HG03175 (cell line): Measurements from ENCODE around the gene PADI2.
A peak's percentile ranks its signal among the peaks of the same experiment; 100 is the strongest.

Source experiments
- ATAC-seq: cut with Tn5 transposase; IDR thresholded peaks from one replicate; pipeline ENCODE4 v1.9.1; 2021; ENCODE audit warnings: mild to moderate bottlenecking, moderate library complexity; ENCODE audit not compliant: unreplicated experiment

The PADI2 gene

GRCh38 chr1:17059391-17060305 is 59.6 kb downstream of the PADI2 start:
- peak; percentile 78 for ATAC-seq

GRCh38 chr1:17056551-17056950 is 62.7 kb downstream of the PADI2 start:
- no peak for ATAC-seq

GRCh38 chr1:17055801-17056200 is 63.5 kb downstream of the PADI2 start:
- no peak for ATAC-seq

- ATAC-seq: peak; percentile 98
These were observed 65.4 kb downstream of the PADI2 start, which contains the start of gene SDHB for GRCh38 chr1:17053685-17054410. SDHB (minus strand) TSS chr1:17054032; CDS start chr1:17054019, 13 bp downstream.

- ATAC-seq: no peak
These were observed 66.1 kb downstream of the PADI2 start for GRCh38 chr1:17053086-17053684.

- no peak for ATAC-seq
These were observed 66.6 kb downstream of the PADI2 start for GRCh38 chr1:17052641-17053040.

GRCh38 chr1:17052038-17052437 is 67.2 kb downstream of the PADI2 start:
- no peak for ATAC-seq

- ATAC-seq: no peak
These were observed 71.3 kb downstream of the PADI2 start for GRCh38 chr1:17047924-17048323.

GRCh38 chr1:17046334-17046657 is 73.0 kb downstream of the PADI2 start:
- ATAC-seq: no peak

- no peak for ATAC-seq
These were observed 73.5 kb downstream of the PADI2 start for GRCh38 chr1:17045634-17046333.

GRCh38 chr1:17045150-17045549 is 74.1 kb downstream of the PADI2 start:
- ATAC-seq: no peak

- no peak for ATAC-seq
These were observed 75.6 kb downstream of the PADI2 start for GRCh38 chr1:17043676-17044075.

- no peak for ATAC-seq
These were observed 79.1 kb downstream of the PADI2 start for GRCh38 chr1:17040135-17040534.

GRCh38 chr1:17039522-17039921 is 79.7 kb downstream of the PADI2 start:
- ATAC-seq: no peak

GRCh38 chr1:17033481-17033880 is 85.8 kb downstream of the PADI2 start:
- ATAC-seq: no peak

- no peak for ATAC-seq
These were observed 86.5 kb downstream of the PADI2 start for GRCh38 chr1:17032741-17033140.

- no peak for ATAC-seq
These were observed 87.8 kb downstream of the PADI2 start for GRCh38 chr1:17031436-17031835.

GRCh38 chr1:17030206-17030605 is 89.0 kb downstream of the PADI2 start:
- no peak for ATAC-seq

GRCh38 chr1:17028662-17029188 is 90.5 kb downstream of the PADI2 start:
- ATAC-seq: no peak

GRCh38 chr1:17027900-17028299 is 91.4 kb downstream of the PADI2 start:
- ATAC-seq: no peak

- ATAC-seq: no peak
These were observed 91.8 kb downstream of the PADI2 start for GRCh38 chr1:17027403-17027802.
